HG02870 (cell line): ENCODE measurements around the gene ANKK1.

Experiments used
- ATAC-seq: cut with Tn5 transposase; IDR thresholded peaks from one replicate; pipeline ENCODE4 v1.9.1; 2021; ENCODE audit warnings: mild to moderate bottlenecking, moderate library complexity; ENCODE audit not compliant: unreplicated experiment

ANKK1 gene

GRCh38 chr11:113408206-113408605 is 20.6 kb downstream of the ANKK1 start:
- ATAC-seq: no peak

GRCh38 chr11:113408887-113409286 is 21.3 kb downstream of the ANKK1 start:
- no peak for ATAC-seq

GRCh38 chr11:113409526-113409925 is 21.9 kb downstream of the ANKK1 start:
- no peak for ATAC-seq

DNA sequence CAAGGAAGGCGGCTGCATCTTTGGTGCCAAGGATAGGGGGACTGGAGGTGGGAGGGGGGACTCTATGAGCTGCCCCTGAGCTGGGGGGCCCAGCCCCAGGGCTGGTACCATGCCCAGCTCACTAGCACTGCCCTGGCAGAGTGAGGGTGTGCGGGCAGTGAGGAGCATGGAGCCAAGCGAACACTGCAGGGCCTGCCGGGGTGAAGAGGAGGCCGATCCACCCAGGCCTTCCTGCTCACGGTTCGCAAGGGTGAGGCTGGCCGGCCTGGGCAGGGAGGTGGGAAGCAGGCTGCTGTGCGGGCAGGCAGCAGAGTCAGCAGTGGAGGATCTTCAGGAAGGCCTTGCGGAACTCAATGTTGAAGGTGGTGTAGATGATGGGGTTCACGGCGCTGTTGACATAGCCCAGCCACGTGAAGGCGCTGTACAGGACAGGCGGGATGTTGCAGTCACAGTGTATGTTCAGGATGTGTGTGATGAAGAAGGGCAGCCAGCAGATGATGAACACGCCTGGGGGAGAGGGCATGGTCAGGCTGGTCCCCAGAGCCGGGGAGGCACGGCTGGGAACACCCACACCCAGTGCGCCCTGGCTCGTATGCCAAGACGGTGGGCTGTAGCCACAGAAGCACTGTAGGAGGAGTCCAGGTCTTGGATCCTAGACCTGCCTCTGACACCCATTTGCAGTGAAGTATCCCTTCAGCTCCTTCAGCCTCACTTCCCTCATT is 23.0 kb downstream of the ANKK1 start:
- ATAC-seq: no peak

GRCh38 chr11:113411536-113411935 is 24.0 kb downstream of the ANKK1 start:
- ATAC-seq: no peak

GRCh38 chr11:113412675-113413074 is 25.1 kb downstream of the ANKK1 start:
- no peak for ATAC-seq

- no peak for ATAC-seq
Observed at GRCh38 chr11:113415343-113415742, 27.8 kb downstream of the ANKK1 start.

DNA sequence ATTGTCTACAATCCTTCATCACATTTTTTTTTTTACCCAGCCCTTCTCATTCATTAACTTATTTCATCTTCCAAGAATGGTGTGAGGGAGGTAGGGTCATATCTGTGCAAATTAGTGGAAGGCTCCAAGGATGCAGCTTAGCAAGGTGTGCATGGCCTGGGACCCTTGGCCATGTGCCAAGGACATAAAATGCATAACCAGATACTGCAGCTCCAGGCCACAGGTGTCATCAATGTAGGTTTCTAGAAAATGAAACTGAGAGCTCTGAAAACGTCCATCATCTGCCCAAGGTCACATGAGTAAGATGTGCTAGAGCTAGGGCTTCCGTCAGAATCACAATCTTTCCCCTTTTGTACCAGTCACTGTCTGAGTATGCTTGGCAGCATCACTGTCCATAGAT is 29.8 kb downstream of the ANKK1 start:
- peak; percentile 86 for ATAC-seq

DNA sequence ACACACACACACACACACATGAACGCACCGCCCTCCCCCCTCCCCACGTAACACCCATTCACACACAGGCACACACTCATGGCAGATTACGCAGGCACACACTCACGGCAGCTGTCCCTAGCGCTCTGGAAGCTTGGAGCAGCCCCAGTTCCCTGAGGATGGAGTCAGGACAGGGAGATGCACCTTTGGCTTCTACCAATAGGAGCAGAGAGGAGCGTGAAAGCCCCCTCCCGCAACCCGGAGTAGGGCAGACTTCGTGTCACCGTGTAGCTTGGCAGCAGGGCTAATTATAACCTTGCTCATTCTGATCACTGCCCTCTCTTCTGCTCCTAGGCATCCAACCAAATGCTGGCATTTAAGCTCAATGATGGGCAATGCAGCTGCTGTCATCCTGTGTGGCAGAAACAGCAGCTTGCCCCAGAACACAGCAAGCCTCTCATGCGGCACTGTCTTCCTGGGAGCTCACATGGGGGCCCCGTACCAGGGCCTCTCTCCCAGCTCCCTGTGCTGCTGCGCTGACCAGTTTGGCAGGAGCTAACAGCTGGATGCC is 31.9 kb downstream of the ANKK1 start:
- ATAC-seq: no peak

- ATAC-seq: no peak
Observed at GRCh38 chr11:113420808-113421207, 33.2 kb downstream of the ANKK1 start.

DNA sequence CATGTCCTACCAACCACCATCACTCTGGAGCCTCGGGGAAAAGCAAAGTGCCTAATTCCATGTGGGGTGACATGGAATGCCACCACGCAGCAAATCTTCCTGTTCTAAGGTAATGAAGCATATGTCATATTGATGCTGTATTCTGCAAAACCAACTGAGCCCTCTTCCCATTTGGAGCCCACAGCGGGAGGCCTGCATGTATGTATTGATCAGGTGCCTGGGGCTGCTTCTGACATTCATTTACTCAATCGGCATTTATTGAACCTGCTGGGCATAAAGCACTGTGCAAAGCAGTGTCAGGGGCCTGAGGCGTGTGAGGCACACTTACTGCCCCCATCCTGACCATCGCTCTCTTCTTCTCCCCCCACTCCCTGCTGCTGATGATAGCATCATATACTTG is 39.1 kb downstream of the ANKK1 start:
- no peak for ATAC-seq

DNA sequence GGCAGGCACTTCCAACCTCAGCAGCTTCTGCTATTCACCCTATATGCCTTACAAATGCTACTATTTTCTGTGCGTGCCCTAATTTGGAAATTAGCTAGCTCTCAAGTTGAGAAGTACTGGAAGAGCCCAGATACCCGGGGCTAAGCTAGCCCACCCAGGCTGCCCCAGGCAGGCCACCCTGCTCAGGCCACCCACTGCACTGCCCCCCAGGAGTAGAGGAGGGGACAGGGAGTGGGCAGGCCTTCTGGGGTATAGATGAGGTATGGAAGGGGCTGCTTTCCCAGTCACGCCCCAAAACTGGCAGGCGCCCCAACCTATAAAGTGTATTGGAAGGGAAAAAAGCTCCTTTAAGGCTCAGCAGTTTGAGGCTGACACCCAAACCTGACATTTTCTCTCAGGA is 44.2 kb downstream of the ANKK1 start:
- no peak for ATAC-seq

- ATAC-seq: no peak
Observed at GRCh38 chr11:113435190-113435968, 47.8 kb downstream of the ANKK1 start.

GRCh38 chr11:113436672-113437252 is 49.2 kb downstream of the ANKK1 start:
- no peak for ATAC-seq

GRCh38 chr11:113440816-113441215 is 53.2 kb downstream of the ANKK1 start:
- no peak for ATAC-seq

DNA sequence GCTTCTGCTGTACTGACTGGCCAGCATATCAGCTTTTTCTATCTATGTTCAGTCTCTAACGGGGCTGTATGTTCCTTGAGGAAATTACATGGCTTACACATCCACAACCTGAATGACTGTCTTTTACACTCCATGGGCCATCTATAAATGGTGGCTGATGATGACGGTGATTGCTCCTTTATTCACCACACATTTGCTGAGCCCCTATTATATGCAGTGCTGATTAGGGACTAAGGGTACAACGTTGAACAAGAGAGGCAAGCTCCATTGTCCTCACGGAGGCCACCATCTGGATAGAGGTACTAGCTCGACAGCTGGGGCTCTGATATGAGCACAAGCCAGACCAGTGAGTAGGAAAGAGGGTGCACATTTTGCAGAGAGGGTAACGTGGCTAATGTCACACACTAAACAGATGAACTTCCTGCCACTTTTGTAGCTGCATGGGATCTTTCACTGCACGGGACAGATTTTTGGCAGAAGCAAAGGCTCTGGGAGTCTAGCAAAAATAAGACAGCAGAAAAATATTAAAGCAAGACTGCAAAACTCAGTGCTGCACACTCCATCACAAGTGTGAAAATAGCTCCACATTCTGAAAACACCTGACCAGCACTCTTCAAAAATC is 57.0 kb downstream of the ANKK1 start:
- ATAC-seq: no peak

DNA sequence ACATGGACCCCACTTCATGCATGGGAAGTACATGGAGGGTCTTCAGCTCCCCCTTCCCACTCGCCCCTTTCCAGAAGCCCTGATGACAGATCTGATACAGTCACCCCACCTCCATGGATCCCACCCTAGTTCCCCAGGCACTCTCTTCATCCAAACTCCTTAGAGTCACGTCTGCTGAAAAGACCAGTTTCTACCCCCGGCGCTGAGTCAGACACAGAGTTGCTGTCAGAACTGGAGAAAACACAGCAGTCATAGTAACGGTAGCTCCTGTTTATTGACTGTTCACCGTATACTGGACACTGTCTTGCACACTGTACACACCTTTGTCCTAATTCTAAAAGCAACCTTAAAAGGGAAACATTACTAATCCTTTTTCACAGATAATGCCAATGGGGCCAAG is 58.5 kb downstream of the ANKK1 start:
- ATAC-seq: peak; percentile 92

GRCh38 chr11:113446938-113447337 is 59.4 kb downstream of the ANKK1 start:
- ATAC-seq: no peak

DNA sequence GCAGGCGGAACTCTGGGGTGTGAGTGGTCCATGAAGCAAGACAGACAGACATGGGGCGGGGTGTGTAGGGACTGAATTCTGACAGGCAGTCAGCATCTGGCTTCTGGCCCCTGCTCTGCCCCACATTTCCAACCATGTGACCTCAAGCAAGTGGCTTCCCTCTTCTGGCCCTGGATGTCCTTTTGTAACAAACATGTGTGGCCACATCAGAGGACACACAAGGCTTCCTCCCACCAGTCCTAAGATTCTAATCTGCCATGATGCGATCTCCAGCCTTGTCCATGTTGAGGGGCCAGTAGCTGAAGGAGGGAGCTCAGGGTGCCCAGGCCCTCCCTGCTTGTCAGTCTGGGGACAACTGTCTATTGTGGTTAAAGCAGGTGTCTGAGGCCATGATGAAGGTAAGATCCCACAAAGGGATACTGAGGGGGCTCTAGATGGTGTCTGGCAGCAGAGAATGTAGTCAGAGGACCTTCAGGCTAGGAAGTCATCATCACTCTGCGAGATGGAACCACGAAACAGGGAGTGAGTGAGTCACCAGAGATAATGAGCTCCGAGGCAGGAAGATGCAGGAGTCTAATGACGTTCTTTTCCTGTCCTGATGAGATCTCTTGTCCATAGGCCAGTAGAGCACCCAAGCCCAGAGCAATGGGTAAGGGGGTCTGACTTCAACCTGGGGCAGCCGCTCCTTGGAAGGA is 60.2 kb downstream of the ANKK1 start:
- no peak for ATAC-seq

DNA sequence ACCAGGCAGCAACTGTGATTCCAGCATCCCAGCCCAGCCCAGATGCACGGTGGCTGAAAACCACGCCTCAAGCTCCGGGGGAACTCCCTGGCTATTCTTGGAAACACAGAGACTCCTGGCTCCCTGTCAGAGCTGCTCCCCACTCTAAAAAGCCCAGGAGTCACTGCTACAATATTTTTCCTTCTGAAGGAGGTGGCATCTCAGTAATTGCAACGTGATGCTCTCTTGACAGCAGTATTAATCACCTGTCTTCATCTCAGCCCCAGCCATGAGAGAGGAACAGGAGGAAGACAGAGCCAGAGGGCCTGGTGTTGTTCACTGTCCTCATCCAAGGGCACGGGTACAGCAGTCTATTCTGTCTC is 60.7 kb downstream of the ANKK1 start:
- no peak for ATAC-seq

GRCh38 chr11:113449743-113450142 is 62.2 kb downstream of the ANKK1 start:
- ATAC-seq: no peak
